ENCODE measurements around the gene FOS.
"Not testable (repeated sequence)": the region's sequence is repeated elsewhere in the genome, so short reads cannot be mapped to it uniquely, and the experiment has no call there.

The FOS gene

GRCh38 chr14:75294649-75295033 is 16.0 kb downstream of the FOS start:
- no peak for DNase-seq (ENCODE audit: low read depth)

GRCh38 chr14:75295061-75295461 is 16.4 kb downstream of the FOS start:
- no peak for DNase-seq (ENCODE audit: low read depth)

GRCh38 chr14:75295491-75296345 is 17.1 kb downstream of the FOS start:
- DNase-seq (ENCODE audit: low read depth) = peak; percentile 52

- no peak for DNase-seq (ENCODE audit: low read depth)
Measured at GRCh38 chr14:75297411-75298040, 18.9 kb downstream of the FOS start.

- DNase-seq (ENCODE audit: low read depth) = no peak
Measured at GRCh38 chr14:75298187-75298965, 19.7 kb downstream of the FOS start.

GRCh38 chr14:75299059-75299458 is 20.4 kb downstream of the FOS start:
- DNase-seq (ENCODE audit: low read depth) = no peak

- DNase-seq (ENCODE audit: low read depth) = no peak
Measured at GRCh38 chr14:75299576-75299975, 20.9 kb downstream of the FOS start.

GRCh38 chr14:75301666-75302325 is 23.2 kb downstream of the FOS start:
- no peak for DNase-seq (ENCODE audit: low read depth)

- DNase-seq (ENCODE audit: low read depth) = peak; percentile 46
Measured at GRCh38 chr14:75303381-75303789, 24.8 kb downstream of the FOS start.

GRCh38 chr14:75306410-75306809 is 27.8 kb downstream of the FOS start:
- not testable (repeated sequence) for DNase-seq (ENCODE audit: low read depth)

- DNase-seq (ENCODE audit: low read depth) = no peak
Measured at GRCh38 chr14:75306927-75307699, 28.5 kb downstream of the FOS start.

GRCh38 chr14:75307700-75308379 is 29.2 kb downstream of the FOS start:
- peak; percentile 55 for DNase-seq (ENCODE audit: low read depth)

GRCh38 chr14:75308991-75309390 is 30.4 kb downstream of the FOS start:
- DNase-seq (ENCODE audit: low read depth) = not testable (repeated sequence)

- DNase-seq (ENCODE audit: low read depth) = not testable (repeated sequence)
Measured at GRCh38 chr14:75309561-75309960, 30.9 kb downstream of the FOS start.

- DNase-seq (ENCODE audit: low read depth) = no peak
Measured at GRCh38 chr14:75310295-75311111, 31.9 kb downstream of the FOS start.

GRCh38 chr14:75311356-75311755 is 32.7 kb downstream of the FOS start:
- DNase-seq (ENCODE audit: low read depth) = no peak

- DNase-seq (ENCODE audit: low read depth) = no peak
Measured at GRCh38 chr14:75312341-75312740, 33.7 kb downstream of the FOS start.

- no peak for DNase-seq (ENCODE audit: low read depth)
Measured at GRCh38 chr14:75313294-75313693, 34.7 kb downstream of the FOS start.

- no peak for DNase-seq (ENCODE audit: low read depth)
Measured at GRCh38 chr14:75315144-75315543, 36.5 kb downstream of the FOS start.

- no peak for DNase-seq (ENCODE audit: low read depth)
Measured at GRCh38 chr14:75317148-75317547, 38.5 kb downstream of the FOS start.

Measured in activated gamma-delta T cell treated with anti-CD3 and anti-CD28 coated beads, Interleukin-2, amount 50 U/mL, for 16 hours (primary cell).